ENCODE measurements around the gene SDHAF2. TPM values are rescaled to one million over a fixed set of nuclear protein-coding genes. Genes with fewer than 3 reads are reported as not detected.

Gene SDHAF2
- total and polyA plus RNA-seq, 4 donors = 25.5 to 46.9 (median 30.2) TPM

GRCh38 chr11:61415381-61415780 is 14.5 kb upstream of the SDHAF2 start:
- WGBS = 95% methylated on average over 6 of the region's 6 CpGs
- H3K9me3 ChIP-seq (ENCODE audit: control insufficient read depth in 4 of 4, low read length in 3 of 4) = no peaks in the 10 kb centered on the region
- no peak overlapping the region for H3K27ac ChIP-seq (ENCODE audit: low read depth in 1 of 2, low read length in 2 of 2)
- TF ChIP-seq YY1 (IDR thresholded peaks at IDR 0.05) = no peak
- TF ChIP-seq RAD21 (IDR thresholded peaks at IDR 0.05) = no peak
- TF ChIP-seq GABPA (IDR thresholded peaks at IDR 0.05 in 1 of 2, conservative IDR thresholded peaks at IDR 0.05 in 1 of 2) = no peak
- TF ChIP-seq ZBTB33 (IDR thresholded peaks at IDR 0.05) = no peak
- no peak for TF ChIP-seq NR2F2 (IDR thresholded peaks at IDR 0.05)
- no peak for TF ChIP-seq RXRA (IDR thresholded peaks at IDR 0.05)
- no peak for TF ChIP-seq HNF4A (conservative IDR thresholded peaks at IDR 0.05)
- TF ChIP-seq FOXA2 (IDR thresholded peaks at IDR 0.05) = no peak
- TF ChIP-seq REST (IDR thresholded peaks at IDR 0.05) = no peak
- TF ChIP-seq EGR1 (IDR thresholded peaks at IDR 0.05; ENCODE audit: low read depth in 2 of 2) = no peak
- TF ChIP-seq MAX (IDR thresholded peaks at IDR 0.05) = no peak
- no peak for TF ChIP-seq SP1 (IDR thresholded peaks at IDR 0.05)
- TF ChIP-seq FOXA1 (IDR thresholded peaks at IDR 0.05) = no peak
- TF ChIP-seq CTCF (IDR thresholded peaks at IDR 0.05; ENCODE audit: low read depth, low read length, missing input control) = no peak
- TF ChIP-seq TAF1 (conservative IDR thresholded peaks at IDR 0.05) = no peak
- no peak overlapping the region for H3K4me3 ChIP-seq (ENCODE audit: low read depth in 1 of 3, low read length in 3 of 3)
- H3K4me1 ChIP-seq (ENCODE audit: control insufficient read depth in 4 of 4, insufficient read depth in 4 of 4, low read length in 3 of 4) = peaks cover 0 to 3% (median 0%) of the 10 kb centered on the region in 4 donors
- no peak for DNase-seq (ENCODE audit: low spot score)
- H3K9ac ChIP-seq (ENCODE audit: low read depth in 1 of 2, low read length in 2 of 2) = no peak overlapping the region
- no peaks in the 10 kb centered on the region for H3K27me3 ChIP-seq (ENCODE audit: control insufficient read depth in 4 of 4, insufficient read depth in 4 of 4, low read length in 3 of 4)
- peaks cover 24 to 97% (median 82%) of the 10 kb centered on the region in 4 donors for H3K36me3 ChIP-seq (ENCODE audit: control insufficient read depth in 4 of 4, insufficient read depth in 3 of 4, low read depth in 1 of 4, low read length in 3 of 4)

GRCh38 chr11:61416941-61417340 is 13.0 kb upstream of the SDHAF2 start:
- TF ChIP-seq ATF3 (IDR thresholded peaks at IDR 0.05) (no peak), MAX (IDR thresholded peaks at IDR 0.05) (no peak), YY1 (IDR thresholded peaks at IDR 0.05) (no peak), RAD21 (IDR thresholded peaks at IDR 0.05) (no peak), HNF4G (IDR thresholded peaks at IDR 0.05) (no peak), ZBTB33 (IDR thresholded peaks at IDR 0.05) (no peak)
- DNase-seq (ENCODE audit: low spot score) = no peak
- H3K4me1 ChIP-seq (ENCODE audit: control insufficient read depth in 4 of 4, insufficient read depth in 4 of 4, low read length in 3 of 4) = peaks cover 0 to 3% (median 0%) of the 10 kb centered on the region in 4 donors
- H3K27ac ChIP-seq (ENCODE audit: low read depth in 1 of 2, low read length in 2 of 2) = no peak overlapping the region
- H3K36me3 ChIP-seq (ENCODE audit: control insufficient read depth in 4 of 4, insufficient read depth in 3 of 4, low read depth in 1 of 4, low read length in 3 of 4) = peaks cover 22 to 95% (median 78%) of the 10 kb centered on the region in 4 donors
- H3K27me3 ChIP-seq (ENCODE audit: control insufficient read depth in 4 of 4, insufficient read depth in 4 of 4, low read length in 3 of 4) = no peaks in the 10 kb centered on the region
- no peaks in the 10 kb centered on the region for H3K9me3 ChIP-seq (ENCODE audit: control insufficient read depth in 4 of 4, low read length in 3 of 4)
- WGBS = 80% methylated on average over 3 of the region's 3 CpGs
- H3K9ac ChIP-seq (ENCODE audit: low read depth in 1 of 2, low read length in 2 of 2) = no peak overlapping the region
- H3K4me3 ChIP-seq (ENCODE audit: low read depth in 1 of 3, low read length in 3 of 3) = no peak overlapping the region
